GM12878 (cell line): ENCODE measurements around the gene DNAH1. TPM values are rescaled to one million over a fixed set of nuclear protein-coding genes. Genes with fewer than 3 reads are reported as not detected.

ENCODE experiments used
- ATAC-seq: fragments of 200-7000 bp; cut with Tn5 transposase; 3 replicates; pipeline ENCODE4 v1.9.1; 2020; ENCODE audit warnings: mild to moderate bottlenecking, moderate library complexity
- BruUV-seq: library from RNA; stranded (reverse); fragments of 400-500 nt; replicated peaks from 2 replicates; lab custom pipeline; 2021; lab: Mats Ljungman, UMichigan
- CTCF ChIA-PET: fragments of 300-600 bp; sonication (Branson Sonifier 250); formaldehyde crosslinking; extraction: SDS; loops from one replicate; lab custom pipeline; 2021; ENCODE audit warnings: inconsistent platforms; lab: Yijun Ruan, JAX
- POLR2A ChIA-PET: fragments of 350-600 bp; formaldehyde crosslinking; extraction: SDS; loops from one replicate; lab custom pipeline; 2021; ENCODE audit warnings: inconsistent platforms; lab: Charles Lee
- RAD21 ChIA-PET: fragments of 300-600 bp; sonication (Branson Sonifier 250); formaldehyde crosslinking; loops from one replicate; lab custom pipeline; 2023; ENCODE audit warnings: antibody characterized with exemption; ENCODE audit not compliant: unreplicated experiment; lab: Charles Lee
- SMC1A ChIA-PET: fragments of 300-600 bp; sonication (Branson Sonifier 250); formaldehyde crosslinking; loops from one replicate; lab custom pipeline; 2023; ENCODE audit not compliant: unreplicated experiment, uncharacterized antibody; lab: Charles Lee
- DNase-seq: peaks from one replicate; pipeline ENCODE4 v3.0.0-alpha.2; 2011; ENCODE audit warnings: low read depth, low spot score
- FAIRE-seq: peaks from 3 replicates; lab custom pipeline; 2011; peaks lifted over from hg19 to GRCh38; lab: Jason Lieb, UNC
- H2AFZ ChIP-seq: 2 replicates; pipeline ENCODE4 v1.6.0; 2011; ENCODE audit warnings: low read depth, low read length, control low read depth; ENCODE audit not compliant: control insufficient read depth
- H3K27ac ChIP-seq: 2 replicates; pipeline ENCODE4 v1.5.1; 2011; ENCODE audit warnings: control low read depth; ENCODE audit not compliant: control insufficient read depth, insufficient read depth
- H3K27me3 ChIP-seq, 2 experiments: replicated peaks in 1 of 2; 2 replicates each; pipeline versions ENCODE4 v1.6.0 to v1.6.1; 2011; ENCODE audit warnings: low read length in 1 of 2; ENCODE audit not compliant: control insufficient read depth in 2 of 2, insufficient read depth in 2 of 2
- H3K36me3 ChIP-seq, 2 experiments: 2 replicates each; pipeline ENCODE4 v1.5.1; 2011; ENCODE audit warnings: low read length in 1 of 2; ENCODE audit not compliant: control insufficient read depth in 2 of 2, insufficient read depth in 2 of 2
- H3K4me1 ChIP-seq: 2 replicates; pipeline ENCODE4 v1.6.1; 2011; ENCODE audit warnings: mild to moderate bottlenecking, low read length, moderate library complexity, mixed read lengths; ENCODE audit not compliant: control insufficient read depth, insufficient read depth
- H3K4me2 ChIP-seq: 2 replicates; pipeline ENCODE4 v1.6.0; 2011; ENCODE audit warnings: control low read depth; ENCODE audit not compliant: control insufficient read depth, insufficient read depth
- H3K4me3 ChIP-seq: fragments of 200-600 bp; sonication (generic); 2 replicates; pipeline ENCODE4 v1.5.1; 2016
- H3K79me2 ChIP-seq: 2 replicates; pipeline ENCODE4 v1.6.0; 2011; ENCODE audit warnings: low read length; ENCODE audit not compliant: control insufficient read depth, insufficient read depth
- H3K9ac ChIP-seq: 2 replicates; pipeline ENCODE4 v1.8.0; 2011; ENCODE audit warnings: low read length, control low read depth, mixed read lengths; ENCODE audit not compliant: control insufficient read depth, insufficient read depth
- H3K9me3 ChIP-seq: replicated peaks from 3 replicates; pipeline ENCODE4 v1.5.1; 2011; ENCODE audit warnings: mild to moderate bottlenecking, low read length; ENCODE audit not compliant: control insufficient read depth, insufficient read depth
- H4K20me1 ChIP-seq: 2 replicates; pipeline ENCODE4 v1.6.0; 2011; ENCODE audit not compliant: control insufficient read depth, insufficient read depth
- BRCA1 ChIP-seq: IDR thresholded peaks from 2 replicates; pipeline ENCODE4 v1.6.1; 2011; ENCODE audit warnings: low read depth, low read length, improper control_type of control experiment
- CBX3 ChIP-seq: fragments of 200-600 bp; sonication (generic); IDR thresholded peaks from 2 replicates; pipeline ENCODE4 v1.6.1; 2016; ENCODE audit warnings: low read depth, borderline replicate concordance
- CEBPZ ChIP-seq: fragments of 150-350 bp; IDR thresholded peaks from 2 replicates; pipeline ENCODE4 v1.6.1; 2016; ENCODE audit warnings: low read depth, low read length
- CREM ChIP-seq: IDR thresholded peaks from 2 replicates; pipeline ENCODE4 v1.6.1; 2014; ENCODE audit warnings: antibody characterized with exemption, low read depth
- EZH2 ChIP-seq: IDR thresholded peaks from 2 replicates; pipeline ENCODE4 v1.6.1; 2012; ENCODE audit warnings: low read depth, mild to moderate bottlenecking, control low read depth, inconsistent platforms, low read length, borderline replicate concordance; ENCODE audit not compliant: control insufficient read depth
- HCFC1 ChIP-seq: fragments of 150-350 bp; IDR thresholded peaks from 2 replicates; pipeline ENCODE4 v1.6.1; 2014; ENCODE audit warnings: low read length
- IKZF1 ChIP-seq: fragments of 450-650 bp; conservative IDR thresholded peaks from 2 replicates; pipeline ENCODE4 v1.6.1; 2017; ENCODE audit warnings: antibody characterized with exemption, mild to moderate bottlenecking
- NBN ChIP-seq: fragments of 450-650 bp; IDR thresholded peaks from 2 replicates; pipeline ENCODE4 v1.6.1; 2016
- NFYA ChIP-seq: IDR thresholded peaks from 2 replicates; pipeline ENCODE4 v1.6.1; 2011; ENCODE audit warnings: low read depth, mild to moderate bottlenecking, low read length, improper control_type of control experiment, borderline replicate concordance
- PML ChIP-seq: IDR thresholded peaks from 2 replicates; pipeline ENCODE4 v1.6.1; 2012; ENCODE audit warnings: low read length, inconsistent platforms
- SIX5 ChIP-seq: IDR thresholded peaks from 2 replicates; pipeline ENCODE4 v1.6.1; 2011; ENCODE audit warnings: mild to moderate bottlenecking, low read depth, low read length, moderate library complexity; ENCODE audit not compliant: severe bottlenecking
- SMAD1 ChIP-seq: fragments of 450-650 bp; IDR thresholded peaks from 2 replicates; pipeline ENCODE4 v1.6.1; 2018; ENCODE audit warnings: mild to moderate bottlenecking, low read depth; ENCODE audit not compliant: partially characterized antibody
- SUPT20H ChIP-seq: IDR thresholded peaks from 2 replicates; pipeline ENCODE4 v1.6.1; 2011; ENCODE audit warnings: low read depth, mild to moderate bottlenecking, low read length, moderate library complexity, borderline replicate concordance; ENCODE audit not compliant: control insufficient read depth
- SUZ12 ChIP-seq: fragments of 200-600 bp; sonication (generic); IDR thresholded peaks from one replicate; pipeline ENCODE4 v1.6.1; 2018; ENCODE audit warnings: antibody characterized with exemption, mild to moderate bottlenecking; ENCODE audit not compliant: unreplicated experiment
- ZSCAN29 ChIP-seq: fragments of 450-650 bp; IDR thresholded peaks from 2 replicates; pipeline ENCODE4 v1.6.1; 2017; ENCODE audit warnings: mild to moderate bottlenecking, moderate library complexity
- WGBS: methylation state at CpG from one replicate; pipeline ENCODE4 v1.1.6; 2016; ENCODE audit warnings: low lambda C conversion rate; ENCODE audit not compliant: insufficient replicate concordance, insufficient coverage; ENCODE audit errors: missing lambda C conversion rate; 5-methylcytosine and 5-hydroxymethylcytosine counted together
- in situ Hi-C: fragments of 300-500 bp; cut with MboI; formaldehyde crosslinking; loops from 9 replicates; pipeline ENCODE4 v1.14.3; 2018; ENCODE audit warnings: mixed read lengths
- intact Hi-C: fragments of 100-400 bp; cut with micrococcal nuclease; formaldehyde crosslinking; loops from one replicate; pipeline ENCODE4 v1.14.2; 2022; ENCODE audit not compliant: unreplicated experiment
- polyA plus RNA-seq, 11 experiments: library from polyadenylated mRNA; depleted of rRNA in 4 of 11; unstranded in 6 of 11; stranded (reverse) in 5 of 11; fragments of >200 nt; fragmentation: Nextera tagmentation in 4 of 11; fragmentation: Illumina TruSeq in 1 of 11; extraction: Ambion mirVana in 4 of 11; extraction: Trizol in 1 of 11; gene quantifications; 1 replicate in 1 of 11; 2 replicates in 10 of 11; pipeline versions ENCODE4 v1.2.1 to v1.2.3, GENCODE V29; 2011 to 2016; ENCODE audit warnings: inconsistent platforms in 2 of 11, missing spikeins in 2 of 11, low read depth in 1 of 11
- total RNA-seq, 4 experiments: library from RNA; depleted of rRNA in 3 of 4; stranded (reverse); fragments of >200 nt in 3 of 4; fragmentation: Illumina TruSeq in 1 of 4; extraction: Trizol in 1 of 4; gene quantifications; 2 replicates each; pipeline versions ENCODE4 v1.2.1 to v1.2.3, GENCODE V29; 2013 to 2021
- TF ChIP-seq, protein P1 (sequence below): IDR thresholded peaks from 2 replicates; pipeline ENCODE4 v1.6.1; 2012; ENCODE audit warnings: low read depth, low read length, improper control_type of control experiment
- TF ChIP-seq, protein P2 (sequence below): fragments of 450-650 bp; IDR thresholded peaks from 2 replicates; pipeline ENCODE4 v1.6.1; 2017; ENCODE audit warnings: antibody characterized with exemption, mild to moderate bottlenecking, moderate library complexity

Gene DNAH1
- total and polyA plus RNA-seq, 10 of the 15 experiments (the other 5 are each of a cell fraction or from before 2014, with no cell fraction given) = 0.31 to 5.8 (median 2.7) TPM

DNA sequence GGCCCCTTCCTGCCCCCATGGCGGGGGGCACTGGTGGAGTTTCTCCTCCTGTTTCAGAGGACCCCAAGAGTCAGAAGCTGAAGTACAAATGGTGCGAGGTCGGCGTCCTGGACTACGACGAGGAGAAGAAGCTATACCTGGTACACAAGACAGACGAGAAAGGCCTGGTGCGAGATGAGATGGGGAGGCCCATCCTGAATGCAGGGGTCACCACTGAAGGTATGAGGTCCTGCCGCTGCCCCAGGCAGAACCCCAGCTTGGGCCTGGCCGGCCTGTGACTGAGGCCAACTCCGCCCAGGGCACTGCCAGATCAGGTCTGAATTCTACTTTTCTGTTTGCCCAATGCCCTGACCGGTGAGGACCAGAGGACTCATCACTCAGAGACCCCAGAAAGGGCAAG, 15.0 kb downstream of the DNAH1 start:
- WGBS = 89% methylated on average over 12 of the region's 12 CpGs

More for the DNA sequence above, 15.0 kb downstream of the DNAH1 start:
- RAD21 ChIA-PET = no interaction called here
- no peak overlapping the region for H3K9ac ChIP-seq
- in situ Hi-C loops = no loop called here
- no peaks in the 10 kb centered on the region for H4K20me1 ChIP-seq
- no peak overlapping the region for H3K4me3 ChIP-seq
- H3K79me2 ChIP-seq = no peaks in the 10 kb centered on the region
- intact Hi-C loops = no loop called here
- CTCF ChIA-PET = interaction anchor here (2.2 to 16.8 kb wide), 2 partner anchors 8 to 39 kb away, joined by 14 to 451 read pairs; partner anchors contain the start of gene GLYCTK
- DNase-seq = no peak
- H3K4me1 ChIP-seq = no peaks in the 10 kb centered on the region
- POLR2A ChIA-PET = no interaction called here
- H3K4me2 ChIP-seq = no peak overlapping the region
- H3K27me3 ChIP-seq = no peaks in the 10 kb centered on the region
- H2AFZ ChIP-seq = no peak overlapping the region
- no peak for FAIRE-seq
- no peaks in the 10 kb centered on the region for H3K36me3 ChIP-seq
- no peak for TF ChIP-seq ZSCAN29
- TF ChIP-seq EZH2 = no peak
- TF ChIP-seq NFYA = no peak
- no peak for TF ChIP-seq CBX3
- no peak for TF ChIP-seq CREM
- no peak for TF ChIP-seq SUPT20H
- TF ChIP-seq BRCA1 = no peak
- TF ChIP-seq CEBPZ = no peak
- TF ChIP-seq, protein P1, sequence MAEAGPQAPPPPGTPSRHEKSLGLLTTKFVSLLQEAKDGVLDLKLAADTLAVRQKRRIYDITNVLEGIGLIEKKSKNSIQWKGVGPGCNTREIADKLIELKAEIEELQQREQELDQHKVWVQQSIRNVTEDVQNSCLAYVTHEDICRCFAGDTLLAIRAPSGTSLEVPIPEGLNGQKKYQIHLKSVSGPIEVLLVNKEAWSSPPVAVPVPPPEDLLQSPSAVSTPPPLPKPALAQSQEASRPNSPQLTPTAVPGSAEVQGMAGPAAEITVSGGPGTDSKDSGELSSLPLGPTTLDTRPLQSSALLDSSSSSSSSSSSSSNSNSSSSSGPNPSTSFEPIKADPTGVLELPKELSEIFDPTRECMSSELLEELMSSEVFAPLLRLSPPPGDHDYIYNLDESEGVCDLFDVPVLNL = no peak
- no peak for TF ChIP-seq HCFC1
- TF ChIP-seq, protein P2, sequence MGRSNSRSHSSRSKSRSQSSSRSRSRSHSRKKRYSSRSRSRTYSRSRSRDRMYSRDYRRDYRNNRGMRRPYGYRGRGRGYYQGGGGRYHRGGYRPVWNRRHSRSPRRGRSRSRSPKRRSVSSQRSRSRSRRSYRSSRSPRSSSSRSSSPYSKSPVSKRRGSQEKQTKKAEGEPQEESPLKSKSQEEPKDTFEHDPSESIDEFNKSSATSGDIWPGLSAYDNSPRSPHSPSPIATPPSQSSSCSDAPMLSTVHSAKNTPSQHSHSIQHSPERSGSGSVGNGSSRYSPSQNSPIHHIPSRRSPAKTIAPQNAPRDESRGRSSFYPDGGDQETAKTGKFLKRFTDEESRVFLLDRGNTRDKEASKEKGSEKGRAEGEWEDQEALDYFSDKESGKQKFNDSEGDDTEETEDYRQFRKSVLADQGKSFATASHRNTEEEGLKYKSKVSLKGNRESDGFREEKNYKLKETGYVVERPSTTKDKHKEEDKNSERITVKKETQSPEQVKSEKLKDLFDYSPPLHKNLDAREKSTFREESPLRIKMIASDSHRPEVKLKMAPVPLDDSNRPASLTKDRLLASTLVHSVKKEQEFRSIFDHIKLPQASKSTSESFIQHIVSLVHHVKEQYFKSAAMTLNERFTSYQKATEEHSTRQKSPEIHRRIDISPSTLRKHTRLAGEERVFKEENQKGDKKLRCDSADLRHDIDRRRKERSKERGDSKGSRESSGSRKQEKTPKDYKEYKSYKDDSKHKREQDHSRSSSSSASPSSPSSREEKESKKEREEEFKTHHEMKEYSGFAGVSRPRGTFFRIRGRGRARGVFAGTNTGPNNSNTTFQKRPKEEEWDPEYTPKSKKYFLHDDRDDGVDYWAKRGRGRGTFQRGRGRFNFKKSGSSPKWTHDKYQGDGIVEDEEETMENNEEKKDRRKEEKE = no peak
- no peak for TF ChIP-seq SMAD1
- TF ChIP-seq SUZ12 = no peak
- TF ChIP-seq PML = no peak
- no peak for TF ChIP-seq SIX5
- no peak for TF ChIP-seq IKZF1
- no peak for TF ChIP-seq NBN
- no TSS peak for BruUV-seq
- no peaks in the 10 kb centered on the region for H3K9me3 ChIP-seq
- ATAC-seq = no peak
- no peak overlapping the region for H3K27ac ChIP-seq
- SMC1A ChIA-PET = interaction anchor here (5.3 kb wide), 1 partner anchor 7 kb away, joined by 26 read pairs; no protein-coding TSS in a partner anchor
